Thyroid gland (tissue), 4 donors: Measurements from ENCODE around the gene PAFAH1B2.

Source experiments
- POLR2A ChIP-seq, 2 donors: fragments of 450-650 bp; IDR thresholded peaks; one replicate each; pipeline ENCODE4 v1.6.1; 2017; ENCODE audit warnings: antibody characterized with exemption in 2 of 2, mild to moderate bottlenecking in 2 of 2, moderate library complexity in 1 of 2
- TF ChIP-seq, protein P1 (sequence below), 6 experiments: fragments of 200-600 bp in 3 of 6; fragments of 450-650 bp in 3 of 6; sonication (generic) in 3 of 6; IDR thresholded peaks; one replicate each; pipeline ENCODE4 v1.5.1; 2016 to 2019; ENCODE audit warnings: antibody characterized with exemption in 6 of 6, mild to moderate bottlenecking in 2 of 6, inconsistent platforms in 1 of 6, moderate library complexity in 1 of 6

DNA sequence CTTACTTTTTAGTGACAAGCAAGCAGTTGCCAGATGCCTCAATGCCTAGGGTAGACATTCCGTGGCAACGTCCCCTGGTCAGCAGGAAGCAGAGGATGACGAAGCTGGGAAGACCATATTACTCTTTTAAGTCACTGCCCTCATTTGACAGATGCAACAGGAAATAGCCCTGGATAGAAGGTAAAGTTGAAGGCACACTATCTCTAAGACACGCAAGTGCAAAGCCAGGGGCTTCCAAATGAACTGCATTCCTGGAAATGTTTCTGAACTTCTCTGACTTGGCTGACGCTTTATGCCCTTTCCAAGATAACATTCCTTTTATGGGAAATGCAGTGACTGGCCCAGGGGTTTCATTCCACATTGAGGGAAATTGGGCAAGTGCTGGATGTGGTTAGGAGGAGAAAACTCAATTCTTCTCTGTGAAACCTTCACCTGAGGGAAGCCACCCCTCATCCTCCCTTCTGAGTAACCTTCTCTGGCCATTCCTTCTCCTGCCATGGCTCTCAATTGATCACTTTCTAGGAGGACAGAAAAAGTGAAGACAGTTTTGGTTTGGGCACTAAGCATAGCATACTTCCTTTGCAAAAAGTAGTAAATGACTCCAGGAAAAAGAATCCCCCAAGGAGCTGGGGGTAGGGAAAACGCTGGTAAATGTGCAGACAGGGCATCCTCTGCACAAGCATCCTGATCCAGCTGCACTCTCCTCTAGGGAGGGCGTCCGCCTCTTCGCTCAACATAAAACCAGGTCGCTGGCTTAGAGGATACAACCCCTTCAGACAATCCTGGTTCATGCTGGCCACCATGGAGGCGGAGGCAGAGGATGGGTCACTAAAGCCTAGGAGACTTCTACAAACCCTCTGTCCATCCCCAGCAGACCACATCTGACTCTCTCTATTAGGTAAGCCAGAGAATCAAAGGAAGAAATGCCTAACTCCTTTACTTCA is 73.3 kb downstream of the PAFAH1B2 start:
- TF ChIP-seq, protein P1, sequence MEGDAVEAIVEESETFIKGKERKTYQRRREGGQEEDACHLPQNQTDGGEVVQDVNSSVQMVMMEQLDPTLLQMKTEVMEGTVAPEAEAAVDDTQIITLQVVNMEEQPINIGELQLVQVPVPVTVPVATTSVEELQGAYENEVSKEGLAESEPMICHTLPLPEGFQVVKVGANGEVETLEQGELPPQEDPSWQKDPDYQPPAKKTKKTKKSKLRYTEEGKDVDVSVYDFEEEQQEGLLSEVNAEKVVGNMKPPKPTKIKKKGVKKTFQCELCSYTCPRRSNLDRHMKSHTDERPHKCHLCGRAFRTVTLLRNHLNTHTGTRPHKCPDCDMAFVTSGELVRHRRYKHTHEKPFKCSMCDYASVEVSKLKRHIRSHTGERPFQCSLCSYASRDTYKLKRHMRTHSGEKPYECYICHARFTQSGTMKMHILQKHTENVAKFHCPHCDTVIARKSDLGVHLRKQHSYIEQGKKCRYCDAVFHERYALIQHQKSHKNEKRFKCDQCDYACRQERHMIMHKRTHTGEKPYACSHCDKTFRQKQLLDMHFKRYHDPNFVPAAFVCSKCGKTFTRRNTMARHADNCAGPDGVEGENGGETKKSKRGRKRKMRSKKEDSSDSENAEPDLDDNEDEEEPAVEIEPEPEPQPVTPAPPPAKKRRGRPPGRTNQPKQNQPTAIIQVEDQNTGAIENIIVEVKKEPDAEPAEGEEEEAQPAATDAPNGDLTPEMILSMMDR (IDR thresholded peaks at IDR 0.05): no peak
- no peak for TF ChIP-seq POLR2A (IDR thresholded peaks at IDR 0.05)
